ENCODE results near the gene COL6A2. TPM values are rescaled to one million over a fixed set of nuclear protein-coding genes. Genes with fewer than 3 reads are reported as not detected.
"Not testable (repeated sequence)": the region's sequence is repeated elsewhere in the genome, so short reads cannot be mapped to it uniquely, and the experiment has no call there.

COL6A2 gene
- 2,192 TPM for total RNA-seq (ENCODE audit: insufficient read depth, low replicate concordance)

DNA sequence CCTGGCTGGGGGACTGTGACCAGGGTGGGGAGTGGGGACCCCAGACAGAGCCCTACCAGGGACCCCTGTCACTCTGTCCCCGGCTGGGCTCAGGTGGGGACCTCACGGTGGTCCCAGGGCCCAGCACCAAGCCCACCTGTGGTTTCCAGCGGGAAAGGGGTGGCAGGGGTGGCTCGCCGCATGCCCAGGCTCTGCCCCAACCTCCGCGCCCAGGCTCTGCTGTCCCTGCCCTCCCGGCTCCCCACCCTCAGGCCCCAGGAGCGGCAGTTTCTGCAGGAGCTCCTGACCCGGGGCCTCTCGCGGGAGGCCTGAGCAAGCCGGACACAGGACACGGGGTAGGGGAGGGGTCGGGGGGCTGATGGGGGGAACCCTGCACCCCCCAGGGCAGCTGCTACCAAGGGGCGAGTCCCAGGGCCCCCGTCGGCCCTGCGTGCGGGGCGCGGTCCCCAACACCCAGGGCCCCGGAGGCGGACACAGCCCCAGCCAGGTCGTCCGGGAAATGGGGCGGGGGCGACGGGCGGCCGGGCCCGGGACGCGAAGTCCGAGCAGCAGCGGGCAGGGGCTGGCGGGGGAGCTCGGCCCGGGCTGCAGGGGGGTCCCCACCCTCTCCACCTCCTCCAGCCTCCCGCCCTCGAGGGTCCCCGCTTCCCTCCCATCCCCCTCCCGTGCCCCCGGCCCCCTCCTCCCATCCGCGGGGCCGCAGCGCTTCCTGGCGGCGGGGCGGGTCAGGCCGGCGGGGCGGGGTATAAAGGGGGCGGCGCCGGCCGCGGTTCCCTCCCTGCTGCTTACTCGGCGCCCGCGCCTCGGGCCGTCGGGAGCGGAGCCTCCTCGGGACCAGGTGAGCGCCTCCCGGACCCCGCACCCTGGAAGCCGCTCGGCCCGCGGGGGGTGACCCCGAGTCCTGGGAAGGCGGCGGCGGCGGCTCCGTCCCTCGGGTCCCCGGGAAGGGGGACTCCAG, at the start of gene COL6A2:
Gene COL6A2, plus strand, starts transcription at position 777 of the 958 bp plus-strand sequence.
- peak; percentile 82 for DNase-seq (ENCODE audit: low spot score)

- peak; percentile 99 for DNase-seq (ENCODE audit: low spot score)
Measured at GRCh38 chr21:46048926-46049889, 48.7 kb upstream of the COL6A2 start.

DNA sequence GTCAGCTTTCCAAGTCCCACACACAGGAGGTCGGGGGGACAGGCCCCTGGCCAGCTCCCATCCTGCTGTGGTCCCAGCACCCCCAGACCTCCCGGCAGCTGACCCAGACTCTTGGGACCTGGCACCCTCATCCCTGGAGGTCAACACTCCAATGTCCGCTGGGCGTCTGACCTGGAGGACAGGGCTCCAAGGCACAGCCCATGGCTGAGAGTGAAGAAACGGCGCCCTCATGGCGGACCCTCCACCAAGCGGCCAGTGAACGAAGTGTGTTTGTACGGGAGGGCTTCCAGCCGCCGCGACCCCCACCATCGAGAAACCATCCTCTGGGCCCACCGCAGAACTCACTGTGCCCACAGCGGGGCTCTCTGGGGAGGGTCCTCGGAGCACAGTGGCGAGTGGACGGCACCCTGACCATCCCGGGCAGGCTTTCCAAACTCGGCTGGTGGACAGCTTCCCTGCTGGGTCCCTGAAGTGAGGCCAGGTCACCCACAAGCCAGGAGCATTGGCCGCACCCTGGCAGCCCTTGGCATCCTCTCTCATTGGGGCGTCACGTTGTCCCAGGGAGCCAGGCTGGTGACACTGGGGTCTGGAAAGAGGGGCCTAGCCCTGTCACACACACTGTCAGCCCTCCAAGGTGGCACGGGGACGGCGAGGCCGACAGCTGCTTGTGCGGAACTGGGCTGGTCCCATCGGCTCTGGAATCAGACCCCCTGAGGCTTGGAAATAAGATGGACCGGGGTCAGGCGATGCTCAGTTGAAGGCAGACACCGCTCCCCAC, 47.8 kb upstream of the COL6A2 start:
- DNase-seq (ENCODE audit: low spot score) = no peak

DNA sequence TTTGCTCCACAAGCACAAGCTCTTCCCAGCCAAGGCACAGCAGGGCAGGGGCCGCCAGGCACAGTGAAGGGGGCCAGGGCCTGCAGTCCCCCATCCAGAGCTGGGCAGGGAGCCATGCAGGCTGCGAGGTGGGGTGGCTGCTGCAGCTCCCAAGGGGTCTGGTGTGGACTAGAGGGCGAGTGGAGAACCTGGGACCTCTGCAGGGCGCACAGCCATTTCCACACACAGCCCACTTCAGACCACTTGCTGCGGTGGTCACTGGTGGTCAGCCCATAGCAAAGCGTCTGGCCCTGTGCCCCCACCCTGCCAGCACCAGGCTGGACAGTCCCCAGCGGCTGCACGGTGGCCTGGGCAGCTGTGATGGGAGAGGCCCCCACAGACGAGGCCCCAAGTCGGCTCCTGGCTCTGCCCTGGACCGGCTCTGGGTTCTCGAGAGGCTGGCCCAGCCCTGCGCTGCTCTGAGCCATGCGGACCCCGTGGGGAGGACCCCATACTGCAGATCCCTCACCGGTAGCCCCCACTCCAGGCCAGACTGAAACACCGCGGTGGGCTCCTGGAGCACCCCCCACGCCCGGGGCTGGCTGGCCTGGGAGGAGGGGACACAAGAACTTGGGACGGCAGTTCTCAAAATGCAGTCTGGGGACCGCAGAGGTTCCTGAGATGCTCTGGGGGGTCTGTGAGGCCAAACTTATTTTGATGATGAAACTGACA, 47.1 kb upstream of the COL6A2 start:
- no peak for DNase-seq (ENCODE audit: low spot score)

GRCh38 chr21:46051379-46051770, 46.5 kb upstream of the COL6A2 start:
- DNase-seq (ENCODE audit: low spot score) = no peak

DNA sequence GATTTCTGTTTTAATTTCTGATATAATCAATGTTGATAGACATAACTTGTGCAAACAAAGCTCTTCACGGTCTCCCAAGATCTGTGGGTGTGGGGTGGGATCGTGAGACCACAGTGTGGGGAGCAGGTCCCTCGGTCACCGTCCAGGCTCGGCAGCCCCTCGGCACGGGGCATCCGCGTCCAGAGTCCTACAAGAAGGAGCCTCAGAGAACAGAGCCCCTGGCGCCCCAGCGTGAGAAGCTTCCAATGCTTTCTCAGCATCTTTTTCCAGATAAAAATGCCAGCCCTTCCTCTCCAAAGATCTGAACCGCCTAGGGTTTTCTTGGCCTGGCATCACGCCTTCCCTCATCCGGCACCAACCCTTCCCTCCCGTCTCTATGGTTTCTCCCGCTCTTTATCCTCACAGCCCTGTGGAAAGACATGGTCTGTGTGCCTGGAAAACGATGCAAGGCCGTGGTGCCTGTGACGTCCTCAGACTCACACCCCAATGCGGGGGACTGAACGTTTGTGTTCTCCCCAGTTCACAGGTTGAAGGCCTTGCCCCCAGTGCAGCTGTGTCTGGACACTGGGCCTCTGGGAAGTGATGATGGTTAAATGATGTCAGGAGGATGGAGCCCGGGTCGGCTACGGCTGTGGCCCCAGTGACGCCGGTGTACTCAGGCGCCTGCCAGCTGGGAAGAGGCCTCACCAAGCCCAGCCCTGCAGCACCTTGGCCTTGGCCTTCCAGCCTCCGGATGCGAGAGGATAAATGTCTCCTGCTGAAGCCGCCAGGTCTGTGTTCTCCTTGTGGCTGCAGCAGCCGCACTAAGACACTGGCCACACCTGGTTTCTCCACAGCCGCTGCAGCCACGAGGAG, 45.9 kb upstream of the COL6A2 start:
- peak; percentile 74 for DNase-seq (ENCODE audit: low spot score)

DNA sequence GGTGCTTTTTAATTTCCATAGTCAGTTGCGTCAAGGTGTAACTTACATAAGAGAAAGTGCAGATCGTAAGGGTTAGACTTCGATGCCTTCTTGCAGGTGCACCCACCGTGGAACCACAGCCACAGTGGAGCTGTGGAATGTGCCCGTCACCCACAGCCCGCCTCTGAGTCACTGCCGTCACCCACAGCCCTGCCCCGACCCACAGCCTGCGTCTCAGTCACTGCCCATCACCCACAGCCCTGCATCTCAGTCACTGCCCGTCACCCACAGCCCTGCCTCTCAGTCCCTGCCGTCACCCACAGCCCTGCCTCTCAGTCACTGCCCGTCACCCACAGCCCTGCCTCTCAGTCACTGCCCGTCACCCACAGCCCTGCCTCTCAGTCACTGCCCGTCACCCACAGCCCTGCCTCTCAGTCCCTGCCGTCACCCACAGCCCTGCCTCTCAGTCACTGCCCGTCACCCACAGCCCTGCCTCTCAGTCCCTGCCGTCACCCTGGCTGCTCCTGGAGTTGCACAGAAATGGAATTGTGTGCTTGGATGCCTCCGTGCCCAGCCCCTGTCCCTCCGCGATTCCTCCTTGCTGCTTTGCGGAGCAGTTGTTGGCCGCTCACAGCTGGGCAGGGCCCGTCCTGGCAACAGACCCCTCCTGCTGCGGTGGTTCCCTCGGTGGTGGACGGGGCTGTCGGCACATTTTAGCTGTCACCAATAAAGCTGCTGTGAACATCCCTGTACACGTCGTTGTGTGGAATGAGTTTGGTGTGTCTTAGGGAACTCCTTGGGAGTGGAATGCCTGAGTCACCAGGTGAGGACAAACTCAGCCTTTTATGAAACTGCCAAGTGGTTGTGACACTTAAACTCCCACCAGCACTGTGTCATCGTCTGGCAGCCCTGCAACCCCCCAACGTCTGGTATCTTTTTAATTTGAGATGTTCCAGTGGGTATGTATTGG, 44.9 kb upstream of the COL6A2 start:
- no peak for DNase-seq (ENCODE audit: low spot score)

DNA sequence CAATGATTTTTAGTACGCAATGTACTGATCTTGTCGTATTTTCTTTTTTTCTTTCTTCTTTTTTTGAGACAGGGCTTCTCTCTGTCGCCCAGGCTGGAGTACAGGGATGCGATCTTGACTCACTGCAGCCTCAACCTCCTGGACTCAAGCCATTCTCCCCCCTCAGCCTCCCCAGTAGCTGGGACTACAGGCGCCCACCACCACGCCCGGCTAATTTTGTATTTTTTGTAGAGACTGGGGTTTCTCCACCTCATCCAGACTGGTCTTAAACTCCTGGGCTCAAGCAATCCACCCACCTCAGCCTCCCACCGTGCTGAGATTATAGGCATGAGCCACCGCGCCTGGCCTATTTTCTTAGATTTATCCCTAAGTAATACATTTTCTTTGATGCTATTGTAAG, 43.9 kb upstream of the COL6A2 start:
- peak; percentile 82 for DNase-seq (ENCODE audit: low spot score)

DNA sequence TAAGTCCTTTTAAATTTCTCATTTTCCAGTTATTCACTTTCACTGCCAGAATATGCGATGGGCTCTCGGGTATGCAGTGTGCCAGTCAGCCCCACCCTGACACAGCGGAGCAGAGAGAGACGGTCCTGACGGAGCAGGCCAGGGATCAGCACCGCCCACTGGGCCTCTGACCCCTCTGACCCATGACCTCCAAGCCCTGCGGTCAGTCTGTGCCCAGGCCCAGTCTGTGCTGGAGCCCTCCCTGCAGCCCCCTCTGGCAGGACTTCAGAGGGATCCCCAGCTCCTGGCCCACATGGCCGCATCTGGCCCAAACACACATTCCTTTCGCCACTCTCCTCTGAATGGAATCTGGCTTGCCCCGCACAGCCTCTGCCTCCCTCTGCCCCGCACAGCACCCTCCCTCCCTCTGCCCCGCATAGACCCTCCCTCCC, 43.4 kb upstream of the COL6A2 start:
- DNase-seq (ENCODE audit: low spot score) = no peak

DNA sequence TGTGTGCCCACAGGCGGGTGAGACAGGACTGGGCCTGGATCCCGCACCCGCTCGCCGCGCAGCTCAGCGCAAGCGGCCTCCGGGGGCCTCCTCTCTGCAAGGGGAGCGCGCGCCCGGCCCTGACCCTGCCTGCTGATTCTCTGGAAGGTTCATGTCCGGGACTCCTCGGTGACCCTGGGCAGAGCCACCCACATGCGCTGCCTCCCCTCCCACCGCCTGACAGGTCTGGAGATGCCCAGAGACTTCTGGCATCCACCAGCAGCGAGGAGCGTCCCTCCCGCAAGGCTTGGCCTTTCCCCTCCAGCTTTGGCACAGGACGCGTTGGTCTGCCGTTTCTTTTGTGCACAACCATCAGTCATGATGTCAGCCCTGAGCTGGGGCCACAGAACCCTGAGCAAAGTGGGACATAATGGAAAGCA, 42.0 kb upstream of the COL6A2 start:
- no peak for DNase-seq (ENCODE audit: low spot score)

DNA sequence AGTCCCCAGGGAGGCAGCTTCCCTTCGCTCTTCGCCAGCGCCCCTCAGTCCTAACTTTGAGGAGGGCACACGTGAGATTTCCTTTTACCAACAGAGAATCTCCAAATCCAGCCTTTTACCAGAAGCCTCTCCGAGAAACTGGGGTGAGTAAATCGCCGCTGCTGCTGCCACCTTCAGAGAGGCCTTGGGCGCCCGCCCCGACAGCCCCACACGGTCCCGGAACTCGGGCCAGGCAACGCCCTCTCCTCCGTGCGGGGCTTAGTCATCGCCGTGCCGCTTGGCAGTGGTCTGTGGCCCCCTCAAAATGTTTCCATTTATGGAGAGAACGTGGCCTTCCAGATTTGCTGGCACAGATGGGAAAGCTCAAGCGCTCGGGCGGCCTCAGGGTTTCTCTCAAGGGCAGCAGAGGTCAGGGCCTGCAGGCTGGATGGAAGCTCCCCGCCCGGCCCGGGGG, 41.4 kb upstream of the COL6A2 start:
- peak; percentile 94 for DNase-seq (ENCODE audit: low spot score)

DNA sequence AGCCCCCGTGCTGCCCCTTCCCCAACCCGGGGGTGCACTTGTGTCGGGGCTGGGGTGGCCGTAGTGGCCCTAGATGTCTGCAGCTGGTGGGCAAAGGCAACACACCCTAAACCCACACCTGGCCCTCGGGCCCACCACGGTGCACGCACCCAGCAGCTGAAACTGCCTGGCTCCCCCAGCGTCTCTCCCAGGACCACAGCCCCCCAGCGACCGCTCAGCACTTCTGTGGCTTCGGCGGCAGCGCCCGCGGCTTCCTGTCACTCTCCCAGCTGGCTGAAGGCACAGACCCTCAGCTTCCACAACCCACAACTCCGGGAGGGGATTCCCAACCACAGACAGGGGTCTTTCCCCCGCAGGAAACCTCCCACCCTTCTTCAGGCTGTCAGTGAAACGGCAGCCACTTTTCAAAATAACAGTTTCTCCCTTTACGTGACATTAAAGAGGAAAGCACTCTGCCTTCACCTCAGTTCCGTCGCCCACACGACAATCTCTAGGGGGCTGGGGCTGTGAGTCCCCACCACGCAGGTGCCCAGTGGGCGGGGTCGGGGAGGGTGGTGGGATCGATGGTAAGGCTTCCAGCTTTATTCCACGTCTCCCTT, 40.7 kb upstream of the COL6A2 start:
- DNase-seq (ENCODE audit: low spot score) = no peak

- DNase-seq (ENCODE audit: low spot score) = no peak
Measured at GRCh38 chr21:46057710-46058241, 40.1 kb upstream of the COL6A2 start.

DNA sequence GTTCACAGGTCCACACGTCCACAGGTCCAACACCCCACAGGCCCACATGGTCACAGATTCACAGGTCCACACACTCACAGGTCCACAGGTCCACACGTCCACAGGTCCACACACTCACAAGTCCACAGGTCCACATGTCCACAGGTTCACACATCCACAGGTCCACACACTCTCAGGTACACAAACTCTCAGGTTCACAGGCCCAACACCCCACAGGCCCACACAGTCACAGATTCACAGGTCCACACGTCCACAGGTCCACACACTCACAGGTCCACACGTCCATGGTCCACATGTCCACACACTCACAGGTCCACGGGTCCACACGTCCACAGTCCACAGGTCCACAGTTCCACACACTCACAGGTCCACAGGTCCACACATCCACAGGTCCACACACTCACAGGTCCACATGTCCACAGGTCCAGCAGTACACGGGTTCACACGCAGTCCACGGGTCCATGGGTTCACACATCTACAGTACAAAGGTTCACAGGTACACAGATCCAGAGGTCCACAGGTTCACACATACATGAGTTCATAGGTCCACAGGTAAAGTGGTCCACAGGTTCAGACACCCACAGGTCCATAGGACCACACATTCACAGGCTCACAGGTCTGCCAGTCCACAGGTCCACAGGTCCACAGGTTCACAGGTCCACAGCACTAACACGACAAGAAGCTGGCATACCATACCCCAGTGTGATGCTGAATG, 39.3 kb upstream of the COL6A2 start:
- no peak for DNase-seq (ENCODE audit: low spot score)

GRCh38 chr21:46059195-46059594, 38.7 kb upstream of the COL6A2 start:
- DNase-seq (ENCODE audit: low spot score) = no peak

DNA sequence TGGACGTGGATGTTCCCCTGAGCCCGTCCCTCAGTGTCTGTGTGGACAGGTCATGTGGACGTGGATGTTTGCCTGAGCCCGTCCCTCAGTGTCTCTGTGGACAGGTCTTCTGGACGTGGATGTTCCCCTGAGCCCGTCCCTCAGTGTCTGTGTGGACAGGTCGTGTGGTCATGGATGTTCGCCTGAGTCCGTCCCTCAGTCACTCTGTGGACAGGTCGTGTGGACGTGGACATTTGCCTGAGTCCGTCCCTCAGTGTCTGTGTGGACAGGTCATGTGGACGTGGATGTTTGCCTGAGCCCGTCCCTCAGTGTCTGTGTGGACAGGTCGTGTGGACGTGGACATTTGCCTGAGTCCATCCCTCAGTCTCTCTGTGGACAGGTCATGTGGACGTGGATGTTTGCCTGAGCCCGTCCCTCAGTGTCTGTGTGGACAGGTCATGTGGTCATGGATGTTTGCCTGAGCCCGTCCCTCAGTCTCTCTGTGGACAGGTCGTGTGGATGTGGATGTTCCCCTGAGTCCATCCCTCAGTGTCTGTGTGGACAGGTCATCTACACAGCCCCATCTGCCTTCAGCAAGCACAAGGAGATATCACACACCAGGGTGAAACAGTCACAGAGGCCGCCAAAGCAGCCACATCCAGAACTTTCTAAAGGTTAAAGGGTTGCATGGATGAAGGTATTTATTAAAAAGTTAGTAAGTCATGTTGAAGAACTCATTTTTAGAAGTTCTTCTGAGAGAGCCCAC, 38.0 kb upstream of the COL6A2 start:
- DNase-seq (ENCODE audit: low spot score) = not testable (repeated sequence)
